SU-DHL-6 (cell line): ENCODE measurements around the gene MUC3A.

Experiments used
- H2AFZ ChIP-seq: fragments of 200-600 bp; sonication (generic); 2 replicates; pipeline ENCODE4 v1.6.1; 2014; ENCODE audit warnings: low read depth, mild to moderate bottlenecking, moderate library complexity, mixed read lengths, antibody characterized with exemption, low read length; ENCODE audit not compliant: severe bottlenecking
- H3F3A ChIP-seq: fragments of 200-600 bp; shearing (Covaris generic); 2 replicates; pipeline ENCODE4 v1.6.0; 2016; ENCODE audit warnings: antibody characterized with exemption, mild to moderate bottlenecking; ENCODE audit not compliant: insufficient read depth
- H3K27ac ChIP-seq: fragments of 200-600 bp; sonication (generic); 2 replicates; pipeline ENCODE4 v1.5.1; 2016; ENCODE audit warnings: low read depth, mild to moderate bottlenecking, low read length, moderate library complexity, mixed read lengths
- H3K27me3 ChIP-seq: fragments of 200-600 bp; sonication (generic), shearing (Covaris generic); 2 replicates; pipeline ENCODE4 v1.6.0; 2014; ENCODE audit warnings: mild to moderate bottlenecking, low read length
- H3K36me3 ChIP-seq: fragments of 200-600 bp; sonication (generic); 2 replicates; pipeline ENCODE4 v1.6.1; 2014; ENCODE audit warnings: mild to moderate bottlenecking, low read length, mixed read lengths
- H3K4me2 ChIP-seq: fragments of 300-600, 200-600 bp; shearing (Covaris generic), sonication (generic); 2 replicates; pipeline ENCODE4 v1.6.0; 2014; ENCODE audit warnings: low read length, low read depth, mild to moderate bottlenecking; ENCODE audit not compliant: poor library complexity, severe bottlenecking
- H3K4me3 ChIP-seq: fragments of 200-600 bp; sonication (generic); 2 replicates; pipeline ENCODE4 v1.5.1; 2014; ENCODE audit warnings: antibody characterized with exemption, low read length, mild to moderate bottlenecking, mixed read lengths; ENCODE audit not compliant: insufficient read depth, poor library complexity, severe bottlenecking
- H3K79me2 ChIP-seq: fragments of 200-600 bp; sonication (generic); 2 replicates; pipeline ENCODE4 v1.6.1; 2014; ENCODE audit warnings: mild to moderate bottlenecking, low read length, moderate library complexity; ENCODE audit not compliant: insufficient read depth
- H3K9ac ChIP-seq: fragments of 200-600 bp; sonication (generic); 2 replicates; pipeline ENCODE4 v1.7.0; 2014; ENCODE audit warnings: mild to moderate bottlenecking, low read length
- H3K9me2 ChIP-seq: fragments of 200-600 bp; sonication (generic); replicated peaks from 2 replicates; pipeline ENCODE4 v1.6.1; 2014; ENCODE audit warnings: low read length; ENCODE audit not compliant: insufficient read depth
- H3K9me3 ChIP-seq: fragments of 200-600 bp; sonication (generic); 2 replicates; pipeline ENCODE4 v1.6.1; 2014; ENCODE audit warnings: low read length, mixed read lengths; ENCODE audit not compliant: insufficient read depth
- H4K20me1 ChIP-seq: fragments of 200-600 bp; sonication (generic); 2 replicates; pipeline ENCODE4 v1.6.1; 2014; ENCODE audit warnings: low read depth, mild to moderate bottlenecking, antibody characterized with exemption, low read length, moderate library complexity, mixed read lengths
- EZH2phosphoT487 ChIP-seq: fragments of 200-600 bp; sonication (generic), shearing (Covaris generic); conservative IDR thresholded peaks from 2 replicates; pipeline ENCODE4 v1.6.1; 2018; ENCODE audit warnings: mild to moderate bottlenecking, antibody characterized with exemption, low read length, moderate library complexity, mixed read lengths
- TF ChIP-seq, protein P1 (sequence below): fragments of 200-600 bp; sonication (generic); IDR thresholded peaks from one replicate; pipeline ENCODE4 v1.5.1; 2017; ENCODE audit warnings: antibody characterized with exemption, mild to moderate bottlenecking, low read length, moderate library complexity; ENCODE audit not compliant: insufficient read depth, poor library complexity, severe bottlenecking

The MUC3A gene

DNA sequence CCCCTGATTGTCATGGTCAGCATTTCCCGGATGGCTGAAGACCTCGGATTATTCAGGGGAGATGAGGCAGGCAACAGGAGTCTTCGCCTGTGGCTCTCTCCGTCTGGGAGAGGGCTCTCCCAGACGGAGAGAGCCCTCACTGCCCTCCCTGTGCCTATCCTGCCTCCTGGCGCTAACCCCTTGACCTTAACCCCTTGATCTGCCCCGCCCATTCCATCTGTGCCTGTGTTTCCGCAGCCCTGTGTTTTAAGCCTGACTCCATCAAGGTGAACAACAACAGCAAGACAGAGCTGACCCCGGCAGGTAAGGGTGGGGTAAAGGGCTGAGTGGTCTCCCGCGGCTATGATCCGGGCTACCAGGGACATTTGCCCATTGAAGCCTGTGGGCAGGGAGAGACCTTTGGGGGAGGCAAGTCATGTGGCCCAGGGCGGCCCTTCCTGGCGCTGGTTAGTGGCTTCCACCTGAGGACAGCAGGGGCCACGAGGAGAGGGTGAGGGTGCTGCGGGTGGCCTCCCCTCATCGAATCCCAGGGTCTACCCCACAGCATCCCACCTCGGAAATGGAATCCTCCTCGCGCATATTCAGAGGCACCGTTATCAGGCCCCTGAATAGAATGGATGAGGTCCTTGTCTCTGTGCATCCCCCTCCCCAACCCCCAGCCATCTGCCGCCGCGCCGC is 15.8 kb downstream of the MUC3A start:
- Histone ChIP-seq H3K79me2 (no peaks in the 10 kb centered on the region), H3K9me2 (no peaks in the 10 kb centered on the region), H4K20me1 (no peaks in the 10 kb centered on the region), H3K4me3 (no peak overlapping the region), H2AFZ (no peak overlapping the region), H3K9me3 (no peaks in the 10 kb centered on the region), H3F3A (no peaks in the 10 kb centered on the region), H3K9ac (no peak overlapping the region), H3K27ac (no peak overlapping the region), H3K4me2 (no peak overlapping the region), H3K36me3 (no peaks in the 10 kb centered on the region), H3K27me3 (no peaks in the 10 kb centered on the region)
- no peak for TF ChIP-seq EZH2phosphoT487
- TF ChIP-seq, protein P1, sequence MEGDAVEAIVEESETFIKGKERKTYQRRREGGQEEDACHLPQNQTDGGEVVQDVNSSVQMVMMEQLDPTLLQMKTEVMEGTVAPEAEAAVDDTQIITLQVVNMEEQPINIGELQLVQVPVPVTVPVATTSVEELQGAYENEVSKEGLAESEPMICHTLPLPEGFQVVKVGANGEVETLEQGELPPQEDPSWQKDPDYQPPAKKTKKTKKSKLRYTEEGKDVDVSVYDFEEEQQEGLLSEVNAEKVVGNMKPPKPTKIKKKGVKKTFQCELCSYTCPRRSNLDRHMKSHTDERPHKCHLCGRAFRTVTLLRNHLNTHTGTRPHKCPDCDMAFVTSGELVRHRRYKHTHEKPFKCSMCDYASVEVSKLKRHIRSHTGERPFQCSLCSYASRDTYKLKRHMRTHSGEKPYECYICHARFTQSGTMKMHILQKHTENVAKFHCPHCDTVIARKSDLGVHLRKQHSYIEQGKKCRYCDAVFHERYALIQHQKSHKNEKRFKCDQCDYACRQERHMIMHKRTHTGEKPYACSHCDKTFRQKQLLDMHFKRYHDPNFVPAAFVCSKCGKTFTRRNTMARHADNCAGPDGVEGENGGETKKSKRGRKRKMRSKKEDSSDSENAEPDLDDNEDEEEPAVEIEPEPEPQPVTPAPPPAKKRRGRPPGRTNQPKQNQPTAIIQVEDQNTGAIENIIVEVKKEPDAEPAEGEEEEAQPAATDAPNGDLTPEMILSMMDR = no peak

DNA sequence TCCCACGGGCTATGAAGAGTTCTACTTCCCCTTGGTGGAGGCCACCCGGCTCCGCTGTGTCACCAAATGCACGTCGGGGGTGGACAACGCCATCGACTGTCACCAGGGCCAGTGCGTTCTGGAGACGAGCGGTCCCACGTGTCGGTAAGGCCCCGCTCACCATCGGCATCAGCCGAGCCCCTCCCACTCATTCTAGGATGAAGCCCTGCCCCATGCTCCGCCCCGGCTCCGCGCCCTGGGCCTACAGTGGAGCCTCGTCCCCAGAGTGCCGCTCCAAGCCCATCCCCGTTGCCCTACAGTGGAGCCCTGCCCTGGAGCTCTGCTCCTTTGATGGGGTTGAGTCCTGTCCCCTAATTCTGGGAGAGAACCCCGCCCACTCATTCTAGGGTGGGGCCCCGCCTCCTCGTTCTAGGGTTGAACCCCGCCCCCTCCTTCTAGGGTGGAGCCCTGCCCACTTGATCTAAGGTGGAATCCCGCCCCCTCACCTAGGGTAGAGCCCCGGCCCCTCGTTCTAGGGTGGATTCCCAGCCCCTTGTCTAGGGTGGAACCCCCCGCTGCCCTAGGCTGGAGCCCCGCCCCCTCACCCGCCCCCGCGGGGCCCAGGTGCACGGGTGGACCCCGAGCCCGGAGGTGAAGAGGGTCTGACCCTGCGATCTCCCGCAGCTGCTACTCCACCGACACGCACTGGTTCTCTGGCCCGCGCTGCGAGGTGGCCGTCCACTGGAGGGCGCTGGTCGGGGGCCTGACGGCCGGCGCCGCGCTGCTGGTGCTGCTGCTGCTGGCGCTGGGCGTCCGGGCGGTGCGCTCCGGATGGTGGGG is 16.6 kb downstream of the MUC3A start:
- no peak for TF ChIP-seq EZH2phosphoT487
- TF ChIP-seq, protein P1 = peak; percentile 74
- Histone ChIP-seq H3K9ac (no peak overlapping the region), H3K9me2 (no peaks in the 10 kb centered on the region), H3K27me3 (no peaks in the 10 kb centered on the region), H3K4me3 (no peak overlapping the region), H3K79me2 (no peaks in the 10 kb centered on the region), H4K20me1 (no peaks in the 10 kb centered on the region), H3K36me3 (no peaks in the 10 kb centered on the region), H3K9me3 (no peaks in the 10 kb centered on the region), H3F3A (no peaks in the 10 kb centered on the region), H3K27ac (no peak overlapping the region), H2AFZ (no peak overlapping the region), H3K4me2 (no peak overlapping the region)

DNA sequence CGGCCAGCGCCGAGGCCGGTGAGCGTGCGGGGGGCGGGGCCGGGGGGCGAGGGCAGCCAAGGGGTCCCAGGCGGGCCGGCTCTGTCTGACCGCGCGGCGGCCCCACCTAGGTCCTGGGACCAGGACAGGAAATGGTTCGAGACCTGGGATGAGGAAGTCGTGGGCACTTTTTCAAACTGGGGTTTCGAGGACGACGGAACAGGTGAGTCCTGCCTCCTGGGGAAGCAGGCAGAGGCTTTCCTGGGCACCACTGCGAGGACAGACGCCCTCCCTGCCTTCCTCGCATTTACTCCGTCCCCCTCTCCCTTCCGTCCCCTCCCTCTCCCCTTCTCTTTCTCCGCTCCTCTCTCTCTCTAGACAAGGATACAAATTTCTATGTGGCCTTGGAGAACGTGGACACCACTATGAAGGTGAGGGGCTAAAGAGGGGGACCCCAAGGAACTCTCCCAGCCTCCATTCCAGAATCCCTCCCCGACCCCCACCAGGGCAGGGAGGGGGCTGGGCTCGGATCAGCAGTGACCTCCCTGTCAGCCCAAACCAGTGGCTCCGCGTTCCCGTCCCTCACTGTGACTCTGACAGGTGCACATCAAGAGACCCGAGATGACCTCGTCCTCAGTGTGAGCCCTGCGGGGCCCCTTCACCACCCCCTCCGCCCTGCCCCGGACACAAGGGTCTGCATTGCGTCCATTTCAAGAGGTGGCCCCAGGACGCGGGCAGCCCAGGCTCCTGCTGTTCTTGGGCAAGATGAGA is 17.4 kb downstream of the MUC3A start:
- H3K79me2 ChIP-seq = no peaks in the 10 kb centered on the region
- H3K4me2 ChIP-seq = no peak overlapping the region
- TF ChIP-seq, protein P1 = no peak
- no peak for TF ChIP-seq EZH2phosphoT487
- H3K9me3 ChIP-seq = no peaks in the 10 kb centered on the region
- no peaks in the 10 kb centered on the region for H3K27me3 ChIP-seq
- H3F3A ChIP-seq = no peaks in the 10 kb centered on the region
- H3K36me3 ChIP-seq = no peaks in the 10 kb centered on the region
- no peak overlapping the region for H3K4me3 ChIP-seq
- H2AFZ ChIP-seq = no peak overlapping the region
- H3K9ac ChIP-seq = no peak overlapping the region
- no peaks in the 10 kb centered on the region for H3K9me2 ChIP-seq
- no peak overlapping the region for H3K27ac ChIP-seq
- H4K20me1 ChIP-seq = no peaks in the 10 kb centered on the region
